NCI-H345 (cell line): ENCODE measurements around the gene ECE2.
"Not testable (repeated sequence)": the region's sequence is repeated elsewhere in the genome, so short reads cannot be mapped to it uniquely, and the experiment has no call there.

Experiments
- DNase-seq: peaks from one replicate; lab custom pipeline; 2025; lab: John Stamatoyannopoulos, UW

The ECE2 gene

GRCh38 chr3:184336547-184337398, 61.0 kb downstream of the ECE2 start:
- DNase-seq = peak; percentile 68

- DNase-seq = peak; percentile 25
Observed at GRCh38 chr3:184337399-184337714, 61.5 kb downstream of the ECE2 start, which contains the start of gene FAM131A. TSS of gene FAM131A (plus strand) at chr3:184337600. CDS start at chr3:184337631, 31 bp downstream.

DNA sequence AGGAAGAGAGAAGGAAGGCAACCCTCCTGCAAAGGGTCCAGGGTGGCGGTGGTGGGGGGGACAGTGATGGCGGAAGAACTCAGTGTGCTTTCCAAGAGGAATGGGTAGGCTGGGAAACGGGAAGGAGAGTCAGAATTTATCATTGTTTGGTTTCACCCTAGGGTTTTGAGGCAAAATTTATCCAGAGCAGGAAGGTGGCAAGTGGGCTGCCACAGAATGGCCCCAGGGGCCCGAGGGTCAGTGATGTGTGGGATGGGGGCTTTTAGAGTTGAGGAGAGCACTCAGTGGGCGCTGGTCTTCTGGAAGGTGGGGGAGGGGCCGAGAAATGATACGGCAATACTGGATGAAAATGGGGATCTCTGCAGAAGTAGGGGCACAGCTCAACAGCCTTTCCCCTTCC, 62.2 kb downstream of the ECE2 start:
- DNase-seq = no peak

- peak; percentile 98 for DNase-seq
Observed at GRCh38 chr3:184338511-184338945, 62.7 kb downstream of the ECE2 start.

DNA sequence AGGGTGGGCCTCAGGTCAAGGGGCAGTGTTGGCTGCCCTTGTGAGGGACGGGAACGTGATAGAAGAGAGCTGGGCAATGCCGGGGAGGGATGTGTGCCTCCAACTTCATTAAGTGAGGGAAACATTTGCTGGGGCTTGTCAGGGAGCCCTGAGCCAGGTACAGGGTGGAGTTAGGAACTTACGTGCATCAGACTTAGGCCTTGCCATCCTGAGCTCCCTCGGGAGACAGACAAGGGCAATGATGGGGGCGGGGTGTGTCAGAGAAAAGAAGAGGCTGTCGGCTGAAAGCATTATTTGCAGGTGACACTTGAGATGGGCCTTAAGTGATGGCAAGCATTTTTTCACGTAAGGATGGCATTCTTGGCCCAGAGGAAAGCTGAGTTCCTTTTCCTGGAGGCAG, 63.2 kb downstream of the ECE2 start:
- DNase-seq = peak; percentile 73

- DNase-seq = not testable (repeated sequence)
Observed at GRCh38 chr3:184339451-184340135, 63.8 kb downstream of the ECE2 start.

DNA sequence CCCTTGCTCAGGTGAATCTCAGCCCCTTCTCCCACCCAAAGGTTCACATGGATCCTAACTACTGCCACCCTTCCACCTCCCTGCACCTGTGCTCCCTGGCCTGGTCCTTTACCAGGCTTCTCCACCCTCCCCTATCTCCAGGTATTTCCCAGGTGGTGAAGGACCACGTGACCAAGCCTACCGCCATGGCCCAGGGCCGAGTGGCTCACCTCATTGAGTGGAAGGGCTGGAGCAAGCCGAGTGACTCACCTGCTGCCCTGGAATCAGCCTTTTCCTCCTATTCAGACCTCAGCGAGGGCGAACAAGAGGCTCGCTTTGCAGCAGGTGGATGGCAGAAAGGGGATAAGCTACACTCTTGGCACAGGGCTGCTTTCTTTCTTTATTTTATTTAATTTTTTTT, 66.1 kb downstream of the ECE2 start:
- DNase-seq = no peak
